PC-9 (cell line): Measurements from ENCODE around the gene SLCO6A1. TPM values are rescaled to one million over a fixed set of nuclear protein-coding genes. Genes with fewer than 3 reads are reported as not detected.

Source experiments
- Bru-seq: library from RNA; stranded (reverse); fragments of 400-500 nt; gene quantifications from one replicate; lab custom pipeline; 2021; lab: Mats Ljungman, UMichigan
- BruChase-seq, 2 experiments: library from RNA; stranded (reverse); fragments of 400-500 nt; gene quantifications; one replicate each; lab custom pipeline; 2021; lab: Mats Ljungman, UMichigan
- BruUV-seq: library from RNA; stranded (reverse); fragments of 400-500 nt; replicated peaks from 2 replicates; lab custom pipeline; 2021; lab: Mats Ljungman, UMichigan
- CTCF ChIA-PET: fragments of 300-600 bp; sonication (Branson Sonifier 250); formaldehyde crosslinking; loops from one replicate; lab custom pipeline; 2022; ENCODE audit warnings: antibody characterized with exemption; lab: Charles Lee
- POLR2A ChIA-PET: fragments of 300-600 bp; sonication (Branson Sonifier 250); formaldehyde crosslinking; loops from one replicate; lab custom pipeline; 2022; ENCODE audit warnings: antibody characterized with exemption; ENCODE audit not compliant: unreplicated experiment; lab: Charles Lee
- DNase-seq, 2 experiments: peaks; one replicate each; pipeline versions ENCODE4 v3.0.0 to v3.0.0-alpha.2; 2015 to 2022; ENCODE audit warnings: mixed read lengths in 1 of 2
- H2AFZ ChIP-seq: fragments of 200-600 bp; sonication (generic); 2 replicates; pipeline ENCODE4 v1.8.1; 2017; ENCODE audit warnings: antibody characterized with exemption
- H3F3A ChIP-seq: fragments of 200-600 bp; sonication (generic); 2 replicates; pipeline ENCODE4 v1.8.1; 2017; ENCODE audit warnings: antibody characterized with exemption, mild to moderate bottlenecking, low read depth; ENCODE audit not compliant: insufficient read depth
- H3K27ac ChIP-seq: fragments of 200-600 bp; sonication (generic); 2 replicates; pipeline ENCODE4 v1.6.1; 2016; ENCODE audit warnings: mixed run types
- H3K27me3 ChIP-seq: fragments of 200-600 bp; sonication (generic); 2 replicates; pipeline ENCODE4 v1.6.1; 2016; ENCODE audit warnings: low read depth, mixed run types; ENCODE audit not compliant: insufficient read depth
- H3K36me3 ChIP-seq: fragments of 200-600 bp; sonication (generic); 2 replicates; pipeline ENCODE4 v1.6.1; 2016; ENCODE audit warnings: low read depth, mixed run types
- H3K4me1 ChIP-seq: fragments of 200-600 bp; sonication (generic); replicated peaks from 2 replicates; pipeline ENCODE4 v1.6.1; 2016; ENCODE audit warnings: mixed run types; ENCODE audit not compliant: insufficient read depth
- H3K4me2 ChIP-seq: fragments of 200-600 bp; sonication (generic); 2 replicates; pipeline ENCODE4 v1.6.1; 2017; ENCODE audit warnings: mixed run types
- H3K4me3 ChIP-seq: fragments of 200-600 bp; sonication (generic); 2 replicates; pipeline ENCODE4 v1.6.1; 2016; ENCODE audit warnings: mixed run types
- H3K79me2 ChIP-seq: fragments of 200-600 bp; sonication (generic); 2 replicates; pipeline ENCODE4 v1.6.1; 2017; ENCODE audit warnings: low read depth, mixed run types
- H3K9me2 ChIP-seq: fragments of 200-600 bp; sonication (generic); 2 replicates; pipeline ENCODE4 v1.8.1; 2017; ENCODE audit warnings: mild to moderate bottlenecking; ENCODE audit not compliant: insufficient read depth
- H3K9me3 ChIP-seq: fragments of 200-600 bp; sonication (generic); 2 replicates; pipeline ENCODE4 v1.8.1; 2016; ENCODE audit warnings: low read depth; ENCODE audit not compliant: insufficient read depth
- H4K20me1 ChIP-seq: fragments of 200-600 bp; sonication (generic); 2 replicates; pipeline ENCODE4 v1.8.1; 2017; ENCODE audit not compliant: insufficient read depth
- EZH2 ChIP-seq: fragments of 200-600 bp; sonication (generic); IDR thresholded peaks from 2 replicates; pipeline ENCODE4 v1.8.0; 2017; ENCODE audit warnings: antibody characterized with exemption, low read depth
- intact Hi-C: fragments of 100-400 bp; cut with micrococcal nuclease; formaldehyde crosslinking; loops from one replicate; pipeline ENCODE4 v1.10.0; 2022; ENCODE audit not compliant: unreplicated experiment
- long read RNA-seq: library from polyadenylated mRNA; stranded (forward); transcript quantifications from one replicate; pipeline ENCODE4 v2.0.0, GENCODE V29; 2022
- total RNA-seq: library from RNA; stranded (reverse); gene quantifications from 2 replicates; pipeline ENCODE4 v1.2.3, GENCODE V29; 2021
- TF ChIP-seq, protein P1 (sequence below): fragments of 200-600 bp; sonication (generic); conservative IDR thresholded peaks from 2 replicates; pipeline ENCODE4 v1.6.1; 2017; ENCODE audit warnings: mixed run types, antibody characterized with exemption, mild to moderate bottlenecking, moderate library complexity

Gene SLCO6A1
- not detected in 2 replicates for total RNA-seq
- percentile 2 among the genes with signal in this experiment for Bru-seq, nascent RNA
- percentile 1 among the genes with signal in this experiment for BruChase-seq, experiment 1, labeled RNA remaining after a 2-hour chase
- BruChase-seq, experiment 2, labeled RNA remaining after a 6-hour chase = percentile 1 among the genes with signal in this experiment
- long read RNA-seq = 0 reads

DNA sequence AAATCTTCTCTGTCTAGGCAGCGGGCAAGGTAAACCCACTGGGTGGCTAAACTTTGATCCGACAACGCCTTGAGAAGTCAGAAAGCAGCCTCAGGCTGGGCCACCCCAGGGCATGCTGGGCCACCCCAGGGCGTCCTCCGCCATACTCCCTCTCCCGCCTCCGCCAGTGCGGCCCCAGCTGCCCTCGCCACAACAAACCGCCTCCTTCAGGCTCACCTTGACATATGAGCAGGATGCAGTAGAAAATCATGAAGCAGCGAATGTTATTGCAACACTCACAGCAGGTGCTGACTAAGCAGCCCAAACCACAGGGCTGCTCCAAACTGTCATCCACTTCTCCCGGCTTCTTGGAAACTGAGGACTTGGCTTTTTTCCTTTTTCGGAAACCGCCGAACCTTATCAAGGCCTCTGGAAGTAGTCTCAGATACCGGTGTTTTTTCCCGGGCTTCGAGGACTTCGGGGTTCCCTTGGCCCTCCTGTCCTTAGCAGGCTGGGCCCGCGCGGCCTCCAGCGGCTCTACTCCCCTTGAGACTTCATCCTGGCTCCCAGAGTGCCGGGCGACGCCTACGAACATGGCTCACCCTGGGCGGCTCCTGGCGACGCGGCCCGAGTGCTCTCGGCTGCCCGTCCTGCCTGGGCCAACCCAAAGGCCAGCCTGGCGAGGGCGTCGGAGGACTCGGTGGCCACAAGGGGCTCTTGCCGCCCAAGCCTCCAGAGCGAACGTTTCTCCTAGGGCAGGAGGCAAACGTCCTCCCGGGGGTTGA is at the start of gene SLCO6A1:
TSS of gene SLCO6A1 (minus strand) at position 731 of the 764 bp plus-strand sequence. CDS start at position 574, 157 bp downstream.
- Histone ChIP-seq H3K9me2 (no peaks in the 10 kb centered on the region), H3K27ac (no peak within 1 kb of the TSS), H4K20me1 (no peaks in the 10 kb centered on the region), H3K4me2 (no peak within 1 kb of the TSS), H3K9me3 (no peaks in the 10 kb centered on the region), H2AFZ (no peak within 1 kb of the TSS), H3K79me2 (no peaks in the 10 kb centered on the region), H3K36me3 (no peaks in the 10 kb centered on the region), H3K4me1 (no peaks in the 10 kb centered on the region), H3K4me3 (no peak within 1 kb of the TSS), H3K27me3 (no peaks in the 10 kb centered on the region), H3F3A (no peaks in the 10 kb centered on the region)
- DNase-seq = no peak
- CTCF ChIA-PET = no interaction called here
- no TSS peak for BruUV-seq
- POLR2A ChIA-PET = no interaction called here
- no peak for TF ChIP-seq EZH2
- TF ChIP-seq, protein P1, sequence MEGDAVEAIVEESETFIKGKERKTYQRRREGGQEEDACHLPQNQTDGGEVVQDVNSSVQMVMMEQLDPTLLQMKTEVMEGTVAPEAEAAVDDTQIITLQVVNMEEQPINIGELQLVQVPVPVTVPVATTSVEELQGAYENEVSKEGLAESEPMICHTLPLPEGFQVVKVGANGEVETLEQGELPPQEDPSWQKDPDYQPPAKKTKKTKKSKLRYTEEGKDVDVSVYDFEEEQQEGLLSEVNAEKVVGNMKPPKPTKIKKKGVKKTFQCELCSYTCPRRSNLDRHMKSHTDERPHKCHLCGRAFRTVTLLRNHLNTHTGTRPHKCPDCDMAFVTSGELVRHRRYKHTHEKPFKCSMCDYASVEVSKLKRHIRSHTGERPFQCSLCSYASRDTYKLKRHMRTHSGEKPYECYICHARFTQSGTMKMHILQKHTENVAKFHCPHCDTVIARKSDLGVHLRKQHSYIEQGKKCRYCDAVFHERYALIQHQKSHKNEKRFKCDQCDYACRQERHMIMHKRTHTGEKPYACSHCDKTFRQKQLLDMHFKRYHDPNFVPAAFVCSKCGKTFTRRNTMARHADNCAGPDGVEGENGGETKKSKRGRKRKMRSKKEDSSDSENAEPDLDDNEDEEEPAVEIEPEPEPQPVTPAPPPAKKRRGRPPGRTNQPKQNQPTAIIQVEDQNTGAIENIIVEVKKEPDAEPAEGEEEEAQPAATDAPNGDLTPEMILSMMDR = no peak
- intact Hi-C loops = no loop called here

GRCh38 chr5:102547141-102548035 is 48.6 kb upstream of the SLCO6A1 start:
- POLR2A ChIA-PET = interaction anchor here (0.6 to 0.7 kb wide), 2 partner anchors 11 to 1555 kb away, joined by 4 read pairs; no protein-coding TSS in a partner anchor
- no peaks in the 10 kb centered on the region for H3K36me3 ChIP-seq
- no TSS peak for BruUV-seq
- no peaks in the 10 kb centered on the region for H3K9me2 ChIP-seq
- no peaks in the 10 kb centered on the region for H3K79me2 ChIP-seq
- no peak overlapping the region for H3K27ac ChIP-seq
- H3K4me3 ChIP-seq = no peak overlapping the region
- no peaks in the 10 kb centered on the region for H3F3A ChIP-seq
- intact Hi-C loops = no loop called here
- TF ChIP-seq EZH2 = no peak
- TF ChIP-seq, protein P1 = no peak
- no peaks in the 10 kb centered on the region for H3K9me3 ChIP-seq
- H3K27me3 ChIP-seq = no peaks in the 10 kb centered on the region
- CTCF ChIA-PET = no interaction called here
- DNase-seq = no peak
- no peaks in the 10 kb centered on the region for H3K4me1 ChIP-seq
- H3K4me2 ChIP-seq = no peak overlapping the region
- no peak overlapping the region for H2AFZ ChIP-seq
- H4K20me1 ChIP-seq = no peaks in the 10 kb centered on the region

DNA sequence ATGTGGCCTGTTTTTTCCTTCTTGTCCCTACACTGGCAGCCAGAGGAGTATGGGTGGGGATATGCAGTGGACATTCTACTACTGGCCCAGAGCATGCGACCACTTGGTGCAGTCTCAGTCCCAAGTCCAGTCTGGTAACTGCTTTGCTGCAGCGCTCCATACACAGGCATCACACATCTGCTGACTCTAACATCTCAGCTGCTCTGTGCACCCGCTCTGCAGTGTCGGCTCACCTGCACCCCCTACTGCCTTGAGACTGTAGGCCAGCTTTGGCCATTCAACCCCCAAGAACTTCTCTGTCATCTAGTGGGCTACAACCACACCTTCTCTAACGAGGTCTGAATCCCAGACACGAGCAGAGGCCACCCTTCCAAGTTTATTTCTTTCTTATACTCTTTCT is 46.4 kb upstream of the SLCO6A1 start:
- H3K9me3 ChIP-seq = no peaks in the 10 kb centered on the region
- no peak for TF ChIP-seq EZH2
- TF ChIP-seq, protein P1 = no peak
- H3K79me2 ChIP-seq = no peaks in the 10 kb centered on the region
- ChIA-PET CTCF (no interaction called here), POLR2A (no interaction called here)
- no peaks in the 10 kb centered on the region for H4K20me1 ChIP-seq
- H3K27me3 ChIP-seq = no peaks in the 10 kb centered on the region
- no peak overlapping the region for H2AFZ ChIP-seq
- DNase-seq = no peak
- BruUV-seq = no TSS peak
- no peaks in the 10 kb centered on the region for H3F3A ChIP-seq
- H3K4me1 ChIP-seq = no peaks in the 10 kb centered on the region
- no peak overlapping the region for H3K4me3 ChIP-seq
- no peak overlapping the region for H3K27ac ChIP-seq
- intact Hi-C loops = no loop called here
- no peaks in the 10 kb centered on the region for H3K9me2 ChIP-seq
- H3K36me3 ChIP-seq = no peaks in the 10 kb centered on the region
- no peak overlapping the region for H3K4me2 ChIP-seq
